HG03064 (cell line): ENCODE results near the gene CTNS.

Experiments used
- ATAC-seq: cut with Tn5 transposase; IDR thresholded peaks from one replicate; pipeline ENCODE4 v1.9.1; 2021; ENCODE audit warnings: low read depth; ENCODE audit not compliant: unreplicated experiment

CTNS gene

GRCh38 chr17:3708366-3708765 lies 71.8 kb downstream of the CTNS start:
- no peak for ATAC-seq

GRCh38 chr17:3710951-3711383 lies 74.4 kb downstream of the CTNS start:
- peak; percentile 91 for ATAC-seq
